ENCODE measurements around the gene NUS1.
"Not testable (repeated sequence)": the region's sequence is repeated elsewhere in the genome, so short reads cannot be mapped to it uniquely, and the experiment has no call there.

- TF ChIP-seq POLR2A, CTCF (IDR thresholded peaks at IDR 0.05): not testable (repeated sequence)
Observed at GRCh38 chr6:117651984-117652383, 23.3 kb upstream of the NUS1 start.

Data from uterus (tissue), 2 donors.